Esophagus muscularis mucosa (tissue), 4 donors: ENCODE data around the gene CISD3. TPM values are rescaled to one million over a fixed set of nuclear protein-coding genes. Genes with fewer than 3 reads are reported as not detected.

ENCODE experiments used
- DNase-seq: peaks from one replicate; pipeline ENCODE4 v3.0.0-alpha.2; 2017; ENCODE audit errors: extremely low spot score
- H3K27ac ChIP-seq, 4 donors: fragments of 200-600 bp; sonication (generic); replicated peaks in 1 of 4; 1 replicate in 3 of 4; 2 replicates in 1 of 4; pipeline ENCODE4 v1.5.1; 2016 to 2019; ENCODE audit warnings: mild to moderate bottlenecking in 1 of 4
- H3K27me3 ChIP-seq, 4 donors: fragments of 200-600 bp; sonication (generic); one replicate each; pipeline versions ENCODE4 v1.5.1 to v1.6.0; 2016 to 2019
- H3K36me3 ChIP-seq, 4 donors: fragments of 200-600 bp; sonication (generic); one replicate each; pipeline ENCODE4 v1.5.1; 2016 to 2019
- H3K4me1 ChIP-seq, 4 donors: fragments of 200-600 bp; sonication (generic); one replicate each; pipeline ENCODE4 v1.5.1; 2016 to 2019
- H3K4me3 ChIP-seq, 4 donors: fragments of 200-600 bp; sonication (generic); 1 replicate in 2 of 4; 2 replicates in 2 of 4; pipeline ENCODE4 v1.5.1; 2016 to 2019; ENCODE audit warnings: mild to moderate bottlenecking in 4 of 4, moderate library complexity in 1 of 4
- H3K9me3 ChIP-seq, 4 donors: fragments of 200-600 bp; sonication (generic); 1 replicate in 3 of 4; 2 replicates in 1 of 4; pipeline ENCODE4 v1.5.1; 2016 to 2019
- EP300 ChIP-seq: sonication (generic); formaldehyde crosslinking; IDR thresholded peaks from one replicate; pipeline ENCODE4 v1.6.1; 2017; ENCODE audit warnings: antibody characterized with exemption
- POLR2A ChIP-seq: fragments of 450-650 bp; IDR thresholded peaks from one replicate; pipeline ENCODE4 v1.6.1; 2017; ENCODE audit warnings: antibody characterized with exemption, moderate library complexity, mild to moderate bottlenecking, low read depth
- POLR2AphosphoS5 ChIP-seq, 2 donors: sonication (generic); formaldehyde crosslinking; IDR thresholded peaks; one replicate each; pipeline ENCODE4 v1.6.1; 2017; ENCODE audit warnings: antibody characterized with exemption in 2 of 2
- WGBS: methylation state at CpG from one replicate; pipeline ENCODE4 v1.1.5; 2018; 5-methylcytosine and 5-hydroxymethylcytosine counted together
- intact Hi-C: fragments of 100-400 bp; cut with DNase I; formaldehyde crosslinking; loops from one replicate; pipeline ENCODE4 v1.15.1; 2023
- total RNA-seq, 4 donors: library from RNA; depleted of rRNA; stranded (reverse); fragments of >200 nt; gene quantifications; one replicate each; pipeline versions ENCODE4 v1.1.0 to v1.2.1, GENCODE V29; 2016
- TF ChIP-seq, protein P1 (sequence below), 3 experiments: fragments of 200-600 bp in 2 of 3; fragments of 450-650 bp in 1 of 3; sonication (generic) in 2 of 3; IDR thresholded peaks; one replicate each; pipeline ENCODE4 v1.5.1; 2017 to 2019; ENCODE audit warnings: antibody characterized with exemption in 3 of 3, mild to moderate bottlenecking in 2 of 3, moderate library complexity in 1 of 3

The CISD3 gene
- total RNA-seq, 4 donors from 2014 or later: 10.1 to 18.5 (median 18.0) TPM

DNA sequence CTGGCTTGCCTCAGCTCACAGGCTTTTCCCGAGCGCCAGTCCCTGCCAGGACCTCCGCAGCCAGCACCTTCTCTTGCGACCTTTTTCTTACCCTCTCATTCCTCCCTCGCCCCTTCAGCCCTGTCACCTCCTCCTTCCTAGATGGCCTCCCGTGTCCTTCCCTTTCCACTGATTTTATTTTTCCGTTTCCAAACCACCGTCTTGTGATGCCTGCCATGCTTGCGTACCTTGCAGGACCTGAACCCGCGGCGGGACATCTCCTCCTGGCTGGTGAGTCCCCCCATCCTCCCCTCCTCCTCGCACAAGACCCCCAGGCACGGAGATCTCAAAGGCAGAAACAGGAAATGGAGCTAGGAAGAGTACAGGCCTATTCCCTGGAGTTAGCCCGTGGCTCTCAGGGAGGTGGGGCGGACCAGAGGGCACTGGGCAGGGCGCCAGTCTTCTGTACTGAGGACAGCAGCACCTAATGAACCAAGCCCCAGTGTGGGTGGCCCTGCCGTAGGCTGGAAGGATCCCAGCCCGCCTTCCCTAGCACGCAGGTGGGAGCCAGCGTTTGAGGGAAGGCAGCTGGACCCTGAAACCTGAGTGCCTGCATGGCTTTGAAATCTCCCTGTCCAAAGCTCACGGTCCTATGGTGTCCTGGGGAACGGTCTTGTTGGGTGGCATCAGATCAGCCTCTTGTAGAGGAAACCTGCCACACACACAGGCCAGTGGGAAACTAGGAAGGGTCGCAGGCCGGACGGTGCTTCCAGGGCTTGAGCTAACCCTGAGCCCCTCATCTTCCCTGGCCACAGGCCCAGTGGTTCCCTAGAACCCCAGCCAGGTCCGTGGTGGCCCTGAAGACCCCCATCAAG is 612 bp downstream of the CISD3 start:
- intact Hi-C loops: loop anchor here (5.0 to 10.0 kb wide), 2 partner anchors 38 to 64 kb away; partner anchors contain the start of gene PIP4K2B
- no peaks in the 10 kb centered on the region for H3K9me3 ChIP-seq
- 6% methylated on average over 23 of the region's 27 CpGs for WGBS
- peaks cover 51 to 68% (median 63%) of the 10 kb centered on the region in 4 donors for H3K4me1 ChIP-seq
- TF ChIP-seq POLR2A (no peak), POLR2AphosphoS5 (IDR thresholded peaks at IDR 0.05) (peak in 1 of 2 donors; percentile 50)
- no peaks in the 10 kb centered on the region for H3K27me3 ChIP-seq
- H3K27ac ChIP-seq: peak overlapping the region; percentile 87 to 92 (median 88)
- peak overlapping the region; percentile 74 to 93 (median 85) for H3K4me3 ChIP-seq
- peaks cover 10 to 44% (median 32%) of the 10 kb centered on the region in 4 donors for H3K36me3 ChIP-seq
- no peak for DNase-seq

DNA sequence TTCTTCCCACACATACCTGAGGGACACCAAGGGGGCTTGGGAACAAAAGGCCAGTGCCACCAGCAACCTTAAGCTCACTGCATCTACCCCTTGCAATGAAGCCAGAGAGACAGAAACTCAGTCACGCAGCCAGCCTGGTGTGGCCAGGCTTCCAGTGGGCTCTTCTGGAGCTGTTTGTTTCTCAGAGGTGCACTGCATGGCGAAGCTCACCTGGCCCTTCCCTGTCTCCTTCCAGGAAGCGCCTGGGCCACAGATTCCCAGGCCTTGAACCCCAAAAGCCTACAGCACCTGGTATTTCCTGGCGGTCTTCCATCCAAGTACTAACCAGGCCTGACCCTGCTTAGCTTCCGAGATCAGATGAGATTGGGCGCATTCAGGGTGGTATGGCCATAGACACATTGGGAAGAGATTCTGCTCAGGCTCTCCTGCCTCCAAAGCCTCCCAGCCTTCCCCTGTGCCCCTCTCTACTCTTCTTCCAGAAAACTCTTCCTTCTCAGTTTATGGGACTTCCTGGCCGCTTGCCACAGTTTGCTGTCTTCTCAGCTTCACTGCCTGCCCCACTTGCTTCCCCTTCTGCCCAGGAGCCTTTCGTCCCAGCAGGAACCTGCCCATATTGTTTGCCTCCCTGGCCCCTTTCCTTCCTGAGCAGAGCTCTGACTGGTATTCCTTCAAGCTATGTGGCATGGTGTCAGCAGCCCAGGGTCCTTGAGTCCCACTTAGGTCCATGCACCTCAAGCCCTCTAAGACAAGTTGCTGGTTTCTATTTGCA is 1.6 kb downstream of the CISD3 start:
- peaks cover 10 to 51% (median 35%) of the 10 kb centered on the region in 4 donors for H3K36me3 ChIP-seq
- WGBS: 81% methylated on average over 8 of the region's 8 CpGs
- no peak for DNase-seq
- peak overlapping the region; percentile 87 to 92 (median 88) for H3K27ac ChIP-seq
- H3K4me1 ChIP-seq: peaks cover 52 to 70% (median 64%) of the 10 kb centered on the region in 4 donors
- intact Hi-C loops: loop anchor here (5.0 to 10.0 kb wide), 2 partner anchors 39 to 63 kb away; partner anchors contain the start of gene PIP4K2B
- H3K4me3 ChIP-seq: peak overlapping the region in 3 of 4 donors; percentile 84 to 93 (median 86)
- TF ChIP-seq EP300 (no peak), POLR2AphosphoS5 (IDR thresholded peaks at IDR 0.05) (no peak), POLR2A (no peak)
- TF ChIP-seq, protein P1, sequence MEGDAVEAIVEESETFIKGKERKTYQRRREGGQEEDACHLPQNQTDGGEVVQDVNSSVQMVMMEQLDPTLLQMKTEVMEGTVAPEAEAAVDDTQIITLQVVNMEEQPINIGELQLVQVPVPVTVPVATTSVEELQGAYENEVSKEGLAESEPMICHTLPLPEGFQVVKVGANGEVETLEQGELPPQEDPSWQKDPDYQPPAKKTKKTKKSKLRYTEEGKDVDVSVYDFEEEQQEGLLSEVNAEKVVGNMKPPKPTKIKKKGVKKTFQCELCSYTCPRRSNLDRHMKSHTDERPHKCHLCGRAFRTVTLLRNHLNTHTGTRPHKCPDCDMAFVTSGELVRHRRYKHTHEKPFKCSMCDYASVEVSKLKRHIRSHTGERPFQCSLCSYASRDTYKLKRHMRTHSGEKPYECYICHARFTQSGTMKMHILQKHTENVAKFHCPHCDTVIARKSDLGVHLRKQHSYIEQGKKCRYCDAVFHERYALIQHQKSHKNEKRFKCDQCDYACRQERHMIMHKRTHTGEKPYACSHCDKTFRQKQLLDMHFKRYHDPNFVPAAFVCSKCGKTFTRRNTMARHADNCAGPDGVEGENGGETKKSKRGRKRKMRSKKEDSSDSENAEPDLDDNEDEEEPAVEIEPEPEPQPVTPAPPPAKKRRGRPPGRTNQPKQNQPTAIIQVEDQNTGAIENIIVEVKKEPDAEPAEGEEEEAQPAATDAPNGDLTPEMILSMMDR (IDR thresholded peaks at IDR 0.05): no peak
- H3K27me3 ChIP-seq: no peaks in the 10 kb centered on the region
- no peaks in the 10 kb centered on the region for H3K9me3 ChIP-seq

DNA sequence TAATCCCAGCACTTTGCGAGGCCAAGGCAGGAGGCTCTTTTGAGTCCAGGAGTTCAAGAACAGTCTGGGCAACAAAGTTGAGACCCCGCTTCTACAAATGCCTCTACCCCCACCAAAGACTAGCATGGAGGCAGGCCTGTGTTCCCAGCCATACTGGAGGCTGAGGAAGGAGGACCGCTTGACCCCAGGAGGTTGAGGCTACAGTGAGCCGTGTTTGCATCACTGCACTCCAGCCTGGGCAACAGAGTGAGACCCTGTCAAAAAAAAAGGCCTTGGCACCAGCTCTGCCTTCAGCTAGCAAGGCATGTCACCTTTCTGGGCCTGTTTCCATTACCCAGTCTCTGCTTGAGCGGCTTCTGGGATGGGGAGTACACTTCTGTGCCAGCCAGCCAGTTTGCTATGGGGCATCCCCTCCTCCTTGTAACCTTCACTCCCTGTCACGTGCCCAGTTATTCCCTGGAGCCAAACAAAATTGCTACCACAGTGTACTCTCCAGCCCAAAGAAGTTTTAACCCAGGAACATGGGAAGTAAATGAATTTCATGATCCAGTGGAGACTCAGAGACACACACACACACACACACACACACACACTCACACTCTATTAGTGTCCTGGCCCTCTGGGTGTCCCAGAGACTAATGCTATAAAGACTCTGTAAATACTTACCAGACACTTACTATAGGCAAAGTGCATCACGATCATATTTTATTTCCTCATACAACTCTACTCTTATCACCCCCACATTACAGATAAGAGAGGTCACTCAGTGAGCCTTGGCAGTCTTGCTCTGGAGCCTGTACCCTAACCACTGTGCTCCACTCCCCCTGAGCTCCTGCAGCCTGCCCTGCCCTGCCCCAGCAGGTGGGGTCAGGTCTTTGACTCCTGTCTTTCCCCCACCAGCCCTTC is 2.5 kb downstream of the CISD3 start:
- 73% methylated on average over 7 of the region's 7 CpGs for WGBS
- no peak for TF ChIP-seq POLR2AphosphoS5 (IDR thresholded peaks at IDR 0.05)
- TF ChIP-seq, protein P1 (IDR thresholded peaks at IDR 0.05): no peak
- TF ChIP-seq POLR2A: no peak
- TF ChIP-seq EP300: no peak
- Histone ChIP-seq H3K4me3 (no peak overlapping the region), H3K27ac (peak overlapping the region; percentile 87 to 92 (median 88)), H3K27me3 (no peaks in the 10 kb centered on the region), H3K9me3 (no peaks in the 10 kb centered on the region), H3K4me1 (peaks cover 52 to 70% (median 64%) of the 10 kb centered on the region in 4 donors), H3K36me3 (peaks cover 10 to 59% (median 39%) of the 10 kb centered on the region in 4 donors)
- DNase-seq: no peak
- intact Hi-C loops: loop anchor here (5.0 to 10.0 kb wide), 2 partner anchors 40 to 62 kb away; partner anchors contain the start of gene PIP4K2B

DNA sequence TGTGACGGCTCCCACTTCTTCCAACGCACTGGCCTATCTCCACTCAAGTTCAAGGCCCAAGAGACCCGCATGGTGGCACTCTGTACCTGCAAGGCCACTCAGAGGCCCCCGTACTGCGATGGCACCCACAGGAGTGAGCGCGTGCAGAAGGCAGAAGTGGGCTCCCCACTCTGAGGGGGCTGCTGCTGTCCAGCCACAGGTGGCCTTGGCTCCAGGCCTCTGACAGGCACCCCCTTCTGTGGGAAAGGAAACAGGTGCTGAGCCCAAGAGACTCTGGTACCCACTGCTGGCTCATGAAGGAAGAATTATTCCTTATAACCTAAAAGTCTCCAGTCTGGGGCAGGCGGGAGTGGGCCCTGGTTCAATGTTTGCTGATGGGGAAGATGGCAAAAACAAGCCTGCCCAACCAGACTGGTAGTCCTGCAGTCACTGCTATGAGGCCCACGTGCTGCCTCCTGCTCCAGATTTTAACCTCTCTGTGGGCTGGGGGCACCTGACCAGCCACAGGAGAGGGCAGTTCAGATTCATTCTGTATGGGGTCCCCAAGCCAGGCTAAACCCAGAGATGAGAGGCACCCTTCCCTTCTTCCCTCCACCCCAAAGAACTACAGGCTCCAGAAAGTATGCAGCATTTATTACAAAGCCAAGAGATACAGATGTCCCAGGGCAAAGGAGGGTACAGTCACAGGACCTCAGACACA is 3.3 kb downstream of the CISD3 start:
- intact Hi-C loops: loop anchor here (5.0 to 10.0 kb wide), 2 partner anchors 41 to 61 kb away; partner anchors contain the start of gene PIP4K2B
- Histone ChIP-seq H3K27me3 (no peaks in the 10 kb centered on the region), H3K27ac (peak overlapping the region; percentile 3 to 87 (median 22)), H3K36me3 (peaks cover 16 to 66% (median 47%) of the 10 kb centered on the region in 4 donors), H3K4me1 (peaks cover 52 to 70% (median 63%) of the 10 kb centered on the region in 4 donors), H3K9me3 (no peaks in the 10 kb centered on the region), H3K4me3 (no peak overlapping the region)
- DNase-seq: no peak
- TF ChIP-seq POLR2A (no peak), POLR2AphosphoS5 (IDR thresholded peaks at IDR 0.05) (no peak), EP300 (no peak)
- TF ChIP-seq, protein P1 (IDR thresholded peaks at IDR 0.05): no peak
- WGBS: 81% methylated on average over 8 of the region's 9 CpGs
